T follicular helper cell (primary cell): ENCODE results near the gene SPRED2.

Experiments
- DNase-seq: peaks from one replicate; pipeline ENCODE4 v3.0.0-alpha.2; 2020; ENCODE audit warnings: low read depth

Gene SPRED2

DNA sequence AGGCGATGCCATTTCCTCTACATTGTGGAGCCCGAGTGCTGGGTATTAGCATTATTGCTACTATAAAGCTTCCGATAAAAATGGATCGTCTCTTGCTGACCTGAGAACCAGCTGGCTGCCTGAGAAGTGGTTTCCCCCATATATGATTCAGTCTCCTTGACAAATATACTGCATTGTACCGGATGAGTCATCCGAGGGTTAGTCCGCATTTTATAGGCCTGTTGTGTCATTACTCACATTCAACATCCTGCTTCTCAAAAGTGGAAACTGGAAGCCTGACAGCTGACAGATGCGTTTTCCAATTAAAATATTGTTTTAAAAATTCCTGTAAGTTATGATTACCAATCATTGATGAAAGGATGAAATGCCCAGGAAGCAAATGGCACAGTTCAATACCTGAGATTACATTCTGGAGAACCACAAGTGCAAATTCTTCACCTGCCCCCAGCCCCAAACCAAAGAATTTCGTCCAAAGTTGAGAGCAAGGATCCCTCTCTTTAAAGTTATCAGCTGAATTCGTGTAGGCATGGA lies 65.7 kb downstream of the SPRED2 start:
- DNase-seq, result no peak

DNA sequence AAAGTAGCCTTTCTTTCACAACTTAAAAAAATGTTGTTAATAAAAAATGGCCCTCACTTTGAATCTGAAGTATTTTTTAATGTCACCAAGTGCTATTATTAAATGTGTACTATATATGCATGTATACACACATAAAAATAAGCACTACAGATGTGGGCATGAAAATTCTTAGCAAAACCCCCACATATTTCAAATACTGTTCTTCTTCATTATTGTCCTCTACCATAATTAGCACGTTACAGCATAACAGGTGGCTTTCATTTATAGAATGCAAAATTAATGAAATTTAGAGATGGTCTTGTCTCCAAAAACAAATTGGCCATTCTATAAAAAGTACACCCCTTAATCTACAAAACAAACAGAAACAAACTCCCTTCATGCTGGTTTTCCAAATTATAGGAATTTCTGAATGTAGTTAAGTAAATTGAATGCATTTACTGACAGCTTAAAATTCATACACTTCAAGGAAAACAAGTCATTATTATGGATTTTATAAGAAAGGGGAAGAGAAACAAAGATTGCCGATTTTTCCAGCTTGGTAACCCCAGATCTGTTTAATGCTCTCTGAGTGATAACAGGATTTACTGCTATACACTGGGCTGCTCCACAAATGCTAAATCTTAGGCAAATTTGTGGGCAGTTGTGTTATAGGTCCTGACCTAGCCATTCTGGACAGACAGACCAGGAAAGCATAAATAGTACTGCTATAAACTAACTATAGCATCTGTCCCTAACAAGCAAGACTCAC lies 67.2 kb downstream of the SPRED2 start:
- no peak for DNase-seq

DNA sequence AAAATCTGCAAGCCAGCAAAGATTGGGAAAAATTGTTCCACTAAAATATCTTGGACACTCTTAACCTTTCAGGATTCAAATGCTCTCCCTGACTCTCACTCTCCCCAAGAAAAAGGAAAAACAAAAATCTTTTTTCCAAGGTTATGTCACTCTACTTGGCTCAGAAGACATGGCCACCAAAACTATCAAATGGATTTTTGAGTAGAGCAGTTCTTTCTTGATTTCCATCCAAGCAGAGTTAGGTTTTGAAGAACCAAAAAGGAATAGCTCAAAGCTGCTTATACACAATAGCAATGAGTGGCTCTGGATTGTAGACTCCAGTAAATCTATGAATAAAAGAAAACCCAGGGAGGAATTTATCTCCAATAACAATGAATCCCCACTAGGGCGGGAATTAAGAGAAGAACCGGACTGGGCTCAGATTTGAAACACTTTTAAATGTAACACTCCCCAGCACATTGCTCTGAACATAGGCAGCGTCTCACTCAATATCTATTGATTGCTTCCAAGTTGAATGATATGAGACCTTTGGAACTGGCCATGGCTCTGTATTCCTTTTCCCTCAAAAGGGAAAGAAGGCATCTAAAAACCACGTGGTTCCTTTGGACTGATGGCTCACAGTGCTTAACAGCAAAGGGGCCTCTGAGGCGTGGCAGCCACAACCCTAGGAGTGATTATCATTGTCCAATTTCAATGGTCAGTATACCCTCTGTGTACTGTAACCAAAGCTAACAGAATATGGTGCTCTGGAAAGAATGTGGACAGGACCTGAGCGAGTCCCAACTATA lies 68.3 kb downstream of the SPRED2 start:
- no peak for DNase-seq

DNA sequence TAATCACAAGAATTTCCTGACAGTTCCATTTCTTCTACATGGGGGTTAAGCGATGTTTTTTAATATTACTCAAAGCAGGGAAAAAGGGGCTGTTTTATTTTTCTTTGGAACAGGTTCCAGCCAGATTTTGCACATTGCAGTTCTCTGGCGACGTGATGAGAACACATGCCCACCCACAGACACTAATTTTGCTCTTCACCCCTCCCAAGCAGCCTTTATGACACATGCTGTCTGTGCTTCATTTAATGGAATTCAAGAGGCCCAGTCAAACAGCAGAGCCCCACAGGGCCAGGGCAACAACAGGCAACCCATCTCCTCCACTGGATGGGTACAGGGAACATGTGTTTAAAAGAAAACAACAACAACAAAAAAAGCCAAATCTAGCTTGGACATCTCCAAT lies 70.8 kb downstream of the SPRED2 start:
- DNase-seq, result no peak

DNA sequence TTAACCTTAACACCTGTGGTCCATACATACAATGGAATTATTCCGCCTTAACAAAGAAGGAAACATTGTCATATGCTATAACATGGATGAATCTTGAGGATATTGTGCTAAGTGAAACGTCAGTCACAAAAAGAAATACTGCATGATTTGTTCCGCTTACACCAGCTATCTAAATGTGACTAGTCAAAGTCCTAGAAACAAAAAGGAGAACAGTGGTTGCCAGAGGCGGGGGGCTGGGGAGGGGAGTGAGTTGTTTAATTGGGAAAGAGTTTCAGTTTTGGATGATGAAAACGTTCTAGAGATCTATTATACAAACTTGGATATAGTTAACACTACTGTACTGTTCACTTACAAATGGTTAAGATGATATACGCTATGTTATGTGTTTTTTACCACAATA lies 72.0 kb downstream of the SPRED2 start:
- no peak for DNase-seq

DNA sequence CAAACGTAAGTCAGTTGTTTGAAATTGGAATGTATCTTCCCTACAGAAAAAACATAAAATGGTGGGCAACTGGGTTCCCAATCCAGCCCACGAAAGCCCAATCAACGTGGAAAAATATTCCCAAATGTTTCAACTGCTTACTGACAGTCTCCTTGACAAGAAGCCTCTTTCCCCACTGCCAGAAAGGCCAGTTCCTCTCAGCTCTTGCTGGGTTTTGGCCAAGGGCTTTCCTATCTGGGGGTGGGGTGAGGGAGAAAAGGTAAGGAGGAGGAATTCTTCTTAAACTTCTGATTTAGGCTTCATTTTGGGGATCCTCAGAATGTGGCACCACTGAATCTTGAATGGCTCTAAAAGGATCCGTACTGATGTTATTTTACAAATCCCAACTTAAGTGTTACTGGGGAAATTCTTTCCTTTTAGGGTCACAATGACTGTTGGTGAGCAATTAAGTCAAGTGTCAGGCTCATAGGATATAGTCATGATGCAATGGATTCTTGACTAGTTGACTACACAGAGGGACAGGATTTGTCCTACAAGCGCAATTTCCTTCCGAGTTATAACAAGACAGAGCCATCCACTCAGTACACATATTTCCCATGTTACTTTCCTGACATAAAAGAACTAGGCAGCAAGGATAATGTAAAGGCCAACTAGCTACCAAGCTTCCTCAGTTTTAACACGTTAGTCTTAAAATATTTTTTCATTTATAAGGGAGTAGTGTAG lies 73.6 kb downstream of the SPRED2 start:
- DNase-seq, result no peak

DNA sequence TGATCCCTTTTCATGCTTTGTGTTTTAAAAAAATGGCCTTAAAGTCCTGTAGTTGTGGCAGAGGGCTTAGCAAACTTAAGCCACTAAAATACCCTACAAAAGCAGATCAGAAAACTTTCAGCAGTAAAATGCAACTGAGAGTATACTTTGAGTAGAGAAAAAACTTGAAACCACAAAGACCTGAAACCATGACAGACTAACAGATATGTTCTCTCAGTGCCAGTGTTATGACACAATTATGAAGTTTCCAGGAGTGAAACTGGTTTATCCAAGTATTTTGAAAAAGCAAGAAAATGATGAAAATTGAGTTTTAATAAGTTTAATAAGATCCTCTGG lies 74.5 kb downstream of the SPRED2 start:
- DNase-seq, result no peak

DNA sequence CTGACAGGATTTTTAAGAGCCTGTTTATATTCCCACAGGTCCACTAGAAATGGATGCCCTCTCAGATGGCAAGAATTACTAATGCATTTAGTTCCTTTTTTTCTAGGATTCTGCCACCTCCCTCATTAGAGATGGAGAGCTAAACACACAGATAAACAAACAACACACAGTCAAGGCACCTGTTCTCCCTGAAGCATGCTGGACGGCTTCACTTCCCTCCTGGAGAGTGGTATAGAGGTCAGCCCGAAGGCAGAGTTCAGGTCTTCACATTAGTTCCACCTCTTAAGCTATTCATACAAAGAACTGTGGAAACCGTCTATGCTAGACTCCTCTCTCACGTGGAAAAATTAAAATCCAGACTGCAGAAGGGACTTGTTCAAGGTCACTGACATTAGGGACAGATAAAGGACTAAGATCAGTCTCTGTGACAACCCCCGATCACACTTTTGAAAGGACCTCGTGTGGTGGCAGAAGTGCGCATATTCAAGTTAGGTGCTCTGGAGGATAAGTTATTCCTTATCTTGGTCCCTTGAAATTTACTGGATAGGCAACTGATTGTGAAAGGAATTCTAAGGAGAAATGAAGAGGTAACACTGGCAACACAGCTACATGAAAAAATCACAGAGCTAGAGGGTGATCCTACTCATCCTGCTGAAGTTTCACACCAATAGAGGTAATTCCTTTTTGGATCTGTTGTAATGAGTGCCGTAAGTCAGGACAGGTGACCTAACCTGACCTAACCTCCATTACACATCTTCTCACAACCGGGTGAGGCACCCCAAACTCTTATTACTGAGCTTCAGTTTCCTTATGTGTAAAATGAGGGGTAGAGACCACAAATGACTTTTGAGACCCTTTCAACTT lies 75.1 kb downstream of the SPRED2 start:
- no peak for DNase-seq

DNA sequence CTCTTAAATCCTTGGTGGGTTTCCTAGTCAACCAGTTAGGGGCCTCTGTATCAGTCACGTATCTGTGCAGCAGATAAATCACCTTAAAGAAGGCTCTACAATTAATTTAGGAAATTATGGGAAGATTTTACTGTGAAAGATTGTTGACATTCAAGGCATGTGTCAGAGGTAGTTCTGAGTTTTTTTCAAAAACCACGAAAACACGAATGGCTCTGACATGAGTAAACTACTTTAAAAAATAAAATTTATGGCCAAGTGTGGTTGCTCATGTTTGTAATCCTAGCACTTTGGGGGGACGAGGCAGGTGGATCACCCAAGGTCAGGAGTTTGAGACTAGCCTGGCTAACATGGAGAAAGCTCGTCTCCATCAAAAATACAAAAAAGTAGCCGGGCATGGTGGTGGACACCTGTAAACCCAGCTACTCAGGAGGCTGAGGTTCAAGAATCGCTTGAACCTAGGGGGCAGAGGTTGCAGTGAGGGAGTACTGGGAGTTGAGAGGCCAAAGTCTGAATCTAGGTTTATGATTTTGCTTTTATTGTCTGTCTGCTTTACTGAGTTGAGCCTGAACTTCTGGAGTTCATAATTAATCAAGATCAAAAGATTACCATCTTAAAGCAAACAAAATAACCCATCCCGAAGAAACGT lies 77.1 kb downstream of the SPRED2 start:
- DNase-seq, result no peak

DNA sequence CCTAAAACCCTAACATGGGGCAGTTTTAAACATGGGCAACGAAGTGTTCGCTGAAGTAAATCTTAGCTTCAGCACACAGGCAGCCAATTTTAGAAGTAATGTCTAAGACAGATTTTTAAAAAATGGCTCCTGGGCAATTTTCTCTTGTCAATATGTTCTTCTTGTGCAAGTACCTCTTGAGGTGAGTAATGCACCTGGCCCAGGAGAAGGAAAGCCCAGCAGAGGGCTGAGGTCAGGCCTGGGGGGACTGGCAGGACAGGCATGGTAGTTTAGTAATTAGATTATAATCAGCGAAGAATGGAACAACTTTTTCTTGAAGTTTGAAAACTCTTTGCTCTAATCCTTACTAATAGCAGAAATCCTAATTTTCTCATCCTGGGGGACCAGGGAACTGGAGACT lies 77.6 kb downstream of the SPRED2 start:
- no peak for DNase-seq

DNA sequence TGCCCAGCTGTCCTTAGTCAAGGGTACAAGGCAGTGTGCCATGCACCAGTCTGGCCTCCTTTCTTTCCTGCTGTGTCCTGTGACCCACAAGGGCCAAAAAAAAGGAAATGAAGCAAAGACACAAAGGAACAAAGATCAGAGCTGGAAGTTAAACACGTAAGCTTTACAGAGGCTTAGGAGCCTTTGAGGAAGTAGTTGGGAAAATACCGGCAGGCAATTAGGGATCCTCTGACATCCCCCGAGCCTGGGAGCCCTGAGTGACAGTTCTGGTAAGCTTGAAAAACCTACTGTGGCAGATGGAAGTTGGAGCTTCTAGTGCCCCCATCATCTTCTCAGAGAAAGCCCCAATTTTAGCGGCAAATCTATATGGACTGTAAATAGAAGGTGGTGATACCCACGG lies 78.5 kb downstream of the SPRED2 start:
- no peak for DNase-seq

DNA sequence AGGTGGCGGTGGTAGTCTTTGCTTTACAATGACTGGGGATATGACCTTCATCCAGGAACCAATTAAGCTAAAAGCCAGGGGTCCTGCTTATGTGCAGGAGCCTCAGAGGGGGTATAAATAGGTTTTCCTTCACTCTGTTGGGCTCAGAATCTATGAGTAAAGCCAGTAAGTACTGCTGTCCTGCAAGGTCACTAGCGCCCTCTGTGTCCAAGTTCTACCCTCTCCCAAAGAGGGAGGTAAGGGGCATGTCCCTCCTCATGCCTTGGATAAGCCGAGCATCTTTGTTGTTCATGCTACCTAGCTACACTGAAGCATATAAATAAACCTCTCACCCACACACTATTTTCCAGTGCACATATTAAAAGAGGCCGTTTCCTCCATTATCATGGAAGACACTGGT lies 79.4 kb downstream of the SPRED2 start:
- no peak for DNase-seq

DNA sequence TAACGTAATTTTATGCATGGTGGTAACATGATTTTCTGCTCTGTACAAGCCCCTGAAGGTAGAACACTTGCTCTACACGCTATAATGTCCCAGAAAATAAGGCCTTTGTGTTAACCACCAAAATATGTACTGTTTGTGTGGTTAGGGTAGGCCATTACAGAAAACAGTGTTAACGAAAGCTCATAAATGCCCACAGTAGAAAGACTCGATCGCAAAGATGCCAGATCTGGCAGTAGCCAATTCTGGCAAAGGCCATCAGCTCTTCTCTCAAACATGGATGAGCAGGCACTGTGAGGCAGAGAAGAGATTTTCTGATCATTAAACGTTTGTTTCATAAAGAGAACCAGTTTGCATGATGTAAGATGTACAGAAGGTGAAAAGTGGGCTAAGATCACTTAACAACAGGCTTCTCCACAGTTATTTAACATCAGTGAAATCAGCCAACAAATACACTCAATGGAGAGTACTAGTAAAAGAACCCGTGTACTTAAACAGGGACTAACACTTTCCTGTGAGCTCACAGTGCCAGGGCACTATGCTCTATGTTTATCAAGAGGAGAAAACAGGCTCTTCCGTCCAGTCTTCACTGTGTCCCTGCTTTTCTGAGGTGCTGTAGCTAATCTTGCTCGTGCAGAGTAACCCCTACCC lies 80.3 kb downstream of the SPRED2 start:
- DNase-seq, result no peak

DNA sequence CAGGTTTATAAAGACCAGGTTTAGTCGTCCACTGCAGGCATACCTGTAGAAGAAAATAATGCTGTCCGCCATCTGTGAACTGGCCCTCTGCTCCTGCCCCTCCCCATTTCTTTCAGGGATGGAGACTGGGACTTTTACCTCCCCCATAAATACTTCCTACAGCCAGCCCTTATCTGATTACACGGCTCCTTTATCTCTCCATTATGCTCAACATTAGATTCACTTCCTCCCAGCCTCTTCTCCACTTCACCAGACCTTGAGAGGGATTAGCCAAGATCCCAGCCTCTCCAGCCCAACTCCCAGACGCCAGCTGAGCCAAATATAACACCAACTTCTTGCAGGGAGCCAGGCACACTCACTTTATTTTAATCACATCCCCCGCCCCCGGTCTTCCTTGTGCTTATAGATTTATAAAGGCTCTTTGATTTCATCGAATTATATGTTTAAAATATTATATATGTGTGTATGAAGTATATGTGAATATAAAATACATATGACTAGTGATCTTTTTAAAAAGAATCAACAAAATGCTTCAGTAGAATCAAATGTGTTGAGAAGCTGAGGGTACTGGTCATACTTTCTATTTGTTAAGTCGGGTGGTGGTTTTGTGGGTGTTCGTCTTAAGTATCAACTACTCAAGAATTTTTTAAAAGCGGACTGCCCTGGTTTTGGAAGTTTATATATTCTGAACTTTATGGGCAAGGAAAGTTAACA lies 81.0 kb downstream of the SPRED2 start:
- no peak for DNase-seq

DNA sequence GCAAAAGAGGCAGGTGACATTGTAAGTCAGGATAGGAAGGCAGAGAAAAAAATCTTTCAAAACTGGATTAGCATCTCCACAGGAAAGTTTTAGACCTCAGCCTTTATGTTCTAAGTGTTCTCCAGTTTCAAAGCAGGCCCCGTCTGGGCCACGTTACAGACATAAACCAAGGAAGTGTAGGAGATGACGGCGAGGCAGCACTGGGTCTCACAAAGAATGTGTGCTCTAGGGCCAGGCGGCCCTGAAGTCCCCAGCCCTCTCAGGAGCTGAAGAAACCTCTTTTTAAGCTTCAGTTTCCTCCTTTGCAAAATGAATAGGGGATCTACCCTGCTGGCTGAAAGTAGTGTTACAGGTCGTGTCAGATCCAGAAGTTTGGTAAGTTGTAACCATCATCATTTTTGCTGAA lies 81.7 kb downstream of the SPRED2 start:
- DNase-seq, result no peak

DNA sequence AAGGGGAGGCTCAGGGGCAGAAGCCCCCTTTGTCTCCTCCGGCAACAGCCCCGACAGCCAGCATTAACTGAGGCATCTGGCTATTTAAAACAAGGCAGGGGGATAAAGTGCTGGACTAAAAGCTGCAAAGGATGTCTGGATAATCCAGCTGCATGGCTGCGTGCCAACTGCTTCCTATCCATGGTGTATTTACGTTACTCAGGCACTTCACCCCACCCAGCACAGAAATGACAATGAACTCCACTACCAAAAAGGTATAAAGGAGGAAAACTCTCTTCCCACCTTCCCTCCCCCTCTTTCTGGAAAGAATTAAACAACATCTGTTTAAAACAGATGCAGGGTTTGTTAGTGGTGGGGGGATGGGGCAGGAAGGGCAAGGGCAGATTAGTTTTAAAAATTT lies 82.5 kb downstream of the SPRED2 start:
- no peak for DNase-seq

DNA sequence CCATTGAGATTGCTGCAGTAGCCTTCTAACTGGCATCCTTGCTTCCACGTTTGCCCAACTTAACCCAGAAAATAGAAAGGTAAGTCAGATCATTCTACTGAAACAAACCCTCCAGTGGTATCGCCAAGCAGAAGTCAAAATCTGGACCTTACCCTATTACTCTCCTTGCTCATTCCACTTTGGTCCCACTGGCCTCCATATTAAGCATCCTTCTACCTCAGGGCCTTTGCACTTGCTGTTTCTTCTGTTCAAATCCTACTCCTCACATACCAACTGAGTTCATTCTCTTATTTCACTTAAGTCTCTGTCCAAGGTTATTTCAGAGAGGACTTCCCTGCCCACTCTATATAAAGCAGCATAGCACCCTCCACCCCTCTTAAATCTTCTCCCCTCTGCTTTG lies 84.5 kb downstream of the SPRED2 start:
- DNase-seq, result no peak

DNA sequence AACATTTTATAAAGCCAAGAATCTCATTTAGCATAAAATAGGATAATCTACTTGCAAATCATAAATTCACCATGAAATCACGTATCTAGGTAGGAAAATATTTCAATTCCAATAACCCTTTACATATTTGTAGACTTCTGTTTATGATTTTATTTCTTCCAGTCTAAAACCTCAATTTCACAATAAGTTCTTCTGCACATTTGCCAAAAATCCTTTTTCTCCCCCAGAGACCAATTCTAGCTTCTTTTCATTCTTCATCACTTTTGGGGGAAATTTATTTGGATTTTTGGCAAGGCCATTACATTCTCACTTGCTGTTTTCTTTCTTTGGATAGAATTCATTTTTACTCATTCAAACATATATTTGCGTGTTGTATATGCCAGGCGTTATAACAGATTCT lies 86.8 kb downstream of the SPRED2 start:
- DNase-seq, result no peak

DNA sequence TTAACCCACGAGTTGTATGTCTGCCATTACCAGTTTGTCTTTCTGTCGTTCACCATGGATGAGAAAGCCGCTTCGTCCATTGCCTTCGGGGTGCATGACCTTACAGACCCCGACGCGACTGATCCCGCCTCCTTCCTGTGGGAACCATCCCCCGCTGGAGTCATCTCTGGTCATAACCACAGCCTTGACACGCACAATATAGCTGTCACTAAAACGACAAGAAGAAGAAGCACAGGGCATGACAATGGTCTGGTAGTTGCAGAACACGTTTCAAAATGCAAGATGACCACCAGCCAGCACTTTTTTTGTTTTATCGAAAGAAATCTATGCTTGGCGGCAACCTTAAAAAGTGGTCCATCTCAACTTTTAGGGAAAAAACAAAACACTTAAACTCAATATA lies 87.7 kb downstream of the SPRED2 start:
- no peak for DNase-seq

DNA sequence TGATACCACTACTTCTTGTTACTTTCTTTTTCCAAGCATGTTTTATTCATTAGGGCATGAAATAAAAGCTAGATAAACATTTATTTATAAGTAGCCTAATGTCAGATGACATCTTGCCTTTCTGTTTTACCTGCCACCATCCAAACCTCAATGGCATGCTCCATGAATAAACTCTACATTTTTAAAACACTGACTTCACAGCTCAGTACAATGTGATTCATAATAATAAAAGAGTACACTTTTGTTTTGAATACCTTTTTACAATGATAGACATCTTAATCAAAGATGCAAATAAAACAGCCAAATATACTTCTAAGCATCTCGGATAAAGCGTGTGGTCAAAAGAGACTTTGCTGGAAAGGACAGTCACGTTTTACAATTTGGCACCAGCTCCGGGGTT lies 88.2 kb downstream of the SPRED2 start:
- no peak for DNase-seq
